Neutrophil (primary cell): ENCODE measurements around the gene ARNT2.

Source experiments
- H3K27ac ChIP-seq: fragments of 200-600 bp; sonication (generic); 2 replicates; pipeline ENCODE4 v1.5.1; 2016; ENCODE audit warnings: mild to moderate bottlenecking, moderate library complexity
- H3K27me3 ChIP-seq: fragments of 200-600 bp; sonication (generic); 2 replicates; pipeline ENCODE4 v1.6.0; 2016; ENCODE audit warnings: mild to moderate bottlenecking
- H3K36me3 ChIP-seq: fragments of 200-600 bp; sonication (generic); 2 replicates; pipeline ENCODE4 v1.5.1; 2017
- H3K4me1 ChIP-seq, 2 experiments: fragments of 200-600 bp in 1 of 2; sonication (generic) in 1 of 2; 1 replicate in 1 of 2; 2 replicates in 1 of 2; pipeline versions ENCODE4 v1.5.1 to v1.6.1; 2013 to 2016; ENCODE audit warnings: low read depth in 1 of 2, low read length in 1 of 2, mild to moderate bottlenecking in 1 of 2, moderate library complexity in 1 of 2; ENCODE audit not compliant: control insufficient read depth in 1 of 2, insufficient read depth in 1 of 2
- H3K4me3 ChIP-seq, 2 experiments: fragments of 200-600 bp in 1 of 2; sonication (generic) in 1 of 2; 1 replicate in 1 of 2; 2 replicates in 1 of 2; pipeline ENCODE4 v1.5.1; 2013 to 2016; ENCODE audit warnings: low read depth in 1 of 2, low read length in 1 of 2, mild to moderate bottlenecking in 1 of 2, moderate library complexity in 1 of 2
- H3K9me3 ChIP-seq: fragments of 200-600 bp; sonication (generic); 2 replicates; pipeline ENCODE4 v1.5.1; 2016
- TF ChIP-seq, protein P1 (sequence below): fragments of 200-600 bp; sonication (generic); IDR thresholded peaks from 2 replicates; pipeline ENCODE4 v1.5.1; 2016; ENCODE audit warnings: antibody characterized with exemption

The ARNT2 gene

DNA sequence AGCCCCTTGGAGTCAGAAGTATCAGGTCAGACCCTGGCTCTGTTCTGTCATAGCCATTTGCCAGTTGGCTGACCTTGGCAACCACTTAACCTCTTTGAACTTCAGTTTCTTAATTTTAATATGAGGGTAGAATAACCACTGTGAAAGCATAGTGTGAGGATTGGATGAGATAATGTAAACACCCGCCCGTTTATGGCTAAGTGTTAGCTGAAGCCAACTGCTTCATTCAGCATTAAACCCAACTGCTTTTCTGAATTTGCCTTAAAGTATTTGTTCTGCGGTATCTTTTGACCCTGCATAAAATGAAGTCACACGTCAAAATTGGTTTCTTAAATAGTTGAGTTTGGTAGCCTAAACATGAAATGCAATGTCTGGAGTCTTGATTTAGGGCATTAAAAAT is 169.4 kb downstream of the ARNT2 start:
- TF ChIP-seq, protein P1, sequence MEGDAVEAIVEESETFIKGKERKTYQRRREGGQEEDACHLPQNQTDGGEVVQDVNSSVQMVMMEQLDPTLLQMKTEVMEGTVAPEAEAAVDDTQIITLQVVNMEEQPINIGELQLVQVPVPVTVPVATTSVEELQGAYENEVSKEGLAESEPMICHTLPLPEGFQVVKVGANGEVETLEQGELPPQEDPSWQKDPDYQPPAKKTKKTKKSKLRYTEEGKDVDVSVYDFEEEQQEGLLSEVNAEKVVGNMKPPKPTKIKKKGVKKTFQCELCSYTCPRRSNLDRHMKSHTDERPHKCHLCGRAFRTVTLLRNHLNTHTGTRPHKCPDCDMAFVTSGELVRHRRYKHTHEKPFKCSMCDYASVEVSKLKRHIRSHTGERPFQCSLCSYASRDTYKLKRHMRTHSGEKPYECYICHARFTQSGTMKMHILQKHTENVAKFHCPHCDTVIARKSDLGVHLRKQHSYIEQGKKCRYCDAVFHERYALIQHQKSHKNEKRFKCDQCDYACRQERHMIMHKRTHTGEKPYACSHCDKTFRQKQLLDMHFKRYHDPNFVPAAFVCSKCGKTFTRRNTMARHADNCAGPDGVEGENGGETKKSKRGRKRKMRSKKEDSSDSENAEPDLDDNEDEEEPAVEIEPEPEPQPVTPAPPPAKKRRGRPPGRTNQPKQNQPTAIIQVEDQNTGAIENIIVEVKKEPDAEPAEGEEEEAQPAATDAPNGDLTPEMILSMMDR = no peak
- Histone ChIP-seq H3K9me3 (no peaks in the 10 kb centered on the region), H3K36me3 (no peaks in the 10 kb centered on the region), H3K27me3 (no peaks in the 10 kb centered on the region), H3K4me1 (no peaks in the 10 kb centered on the region), H3K27ac (no peak overlapping the region), H3K4me3 (no peak overlapping the region)

DNA sequence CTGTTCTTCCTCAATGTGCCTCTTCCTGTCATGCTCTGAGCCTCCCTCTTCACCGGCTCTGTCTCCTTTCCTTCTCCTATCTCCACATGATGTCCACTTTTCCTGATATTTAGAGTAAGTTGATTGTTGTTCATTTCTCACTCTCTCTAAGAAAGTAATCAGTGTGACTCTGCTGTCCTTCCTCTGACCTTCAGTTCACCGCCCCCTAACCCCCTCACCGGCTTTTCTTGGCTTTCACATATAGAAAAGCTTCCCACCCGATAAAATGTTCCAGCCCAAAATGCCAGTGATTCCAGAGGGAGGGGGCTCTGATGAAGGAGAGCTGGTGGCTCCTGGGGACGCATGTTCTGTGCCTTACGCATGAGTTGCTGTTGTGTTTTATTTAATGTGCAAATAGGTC is 170.4 kb downstream of the ARNT2 start:
- TF ChIP-seq, protein P1 = no peak
- Histone ChIP-seq H3K4me1 (no peaks in the 10 kb centered on the region), H3K27me3 (no peaks in the 10 kb centered on the region), H3K9me3 (no peaks in the 10 kb centered on the region), H3K27ac (no peak overlapping the region), H3K36me3 (no peaks in the 10 kb centered on the region), H3K4me3 (no peak overlapping the region)

DNA sequence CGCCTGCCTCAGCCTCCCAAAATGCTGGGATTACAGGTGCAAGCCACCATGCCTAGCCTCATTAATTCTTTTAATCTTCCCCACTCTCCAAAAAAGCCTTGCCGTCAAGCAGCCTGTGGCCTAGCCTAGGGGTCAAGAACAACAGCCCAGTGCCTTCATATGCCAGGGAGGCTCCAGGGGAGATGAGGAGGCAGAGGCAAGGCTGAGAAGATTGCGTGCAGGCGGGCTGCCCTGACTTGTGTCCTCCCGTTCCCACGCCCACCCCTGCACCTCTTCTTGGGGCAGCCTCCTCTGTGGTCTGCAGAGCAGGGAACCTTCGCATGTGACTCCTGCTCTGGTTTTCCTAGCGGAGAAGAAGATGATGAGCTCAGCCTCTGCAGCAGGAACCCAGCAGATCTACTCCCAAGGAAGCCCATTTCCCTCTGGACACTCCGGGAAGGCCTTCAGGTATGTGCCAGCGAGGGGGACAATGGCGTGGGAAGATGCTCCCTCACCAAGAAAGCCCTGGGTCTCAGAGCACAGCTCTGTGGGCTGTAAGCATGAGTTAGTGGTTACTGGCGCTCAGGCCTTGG is 172.4 kb downstream of the ARNT2 start:
- no peak overlapping the region for H3K4me3 ChIP-seq
- no peaks in the 10 kb centered on the region for H3K27me3 ChIP-seq
- no peaks in the 10 kb centered on the region for H3K9me3 ChIP-seq
- H3K36me3 ChIP-seq = no peaks in the 10 kb centered on the region
- no peaks in the 10 kb centered on the region for H3K4me1 ChIP-seq
- no peak overlapping the region for H3K27ac ChIP-seq
- TF ChIP-seq, protein P1 = no peak

DNA sequence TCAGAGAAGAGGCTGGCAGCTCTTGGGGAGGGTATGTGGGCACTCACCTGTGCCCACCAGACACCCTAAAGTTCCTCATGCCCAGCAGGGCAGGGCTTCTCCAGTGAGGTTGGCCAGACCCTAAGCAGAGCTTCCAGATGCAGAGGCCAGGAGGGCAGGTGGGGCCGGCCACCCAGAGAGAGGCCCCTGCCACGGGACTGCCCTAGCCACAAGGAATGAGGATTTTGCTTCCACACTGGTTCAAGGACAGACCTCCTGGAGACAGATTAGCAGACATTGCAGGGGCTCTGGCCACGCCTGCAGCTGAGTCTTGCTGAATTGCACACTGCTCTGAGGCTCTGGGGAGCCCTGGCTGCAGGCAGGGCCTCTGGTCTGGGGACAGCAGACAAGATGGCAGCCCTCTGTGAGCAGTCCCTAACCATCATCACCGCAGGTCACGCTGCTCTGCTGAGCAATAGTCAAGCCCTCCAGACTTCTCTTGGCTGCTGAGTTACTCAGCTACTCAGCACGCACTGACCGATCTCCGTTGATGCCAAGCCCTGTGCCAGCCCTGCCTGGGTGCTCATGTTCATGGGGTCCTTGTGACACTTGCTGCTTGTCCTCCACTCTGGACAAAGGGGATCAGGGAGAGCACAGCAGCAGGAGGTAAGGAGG is 173.5 kb downstream of the ARNT2 start:
- no peak overlapping the region for H3K27ac ChIP-seq
- TF ChIP-seq, protein P1 = no peak
- no peaks in the 10 kb centered on the region for H3K4me1 ChIP-seq
- no peaks in the 10 kb centered on the region for H3K9me3 ChIP-seq
- no peaks in the 10 kb centered on the region for H3K36me3 ChIP-seq
- H3K4me3 ChIP-seq = no peak overlapping the region
- no peaks in the 10 kb centered on the region for H3K27me3 ChIP-seq

DNA sequence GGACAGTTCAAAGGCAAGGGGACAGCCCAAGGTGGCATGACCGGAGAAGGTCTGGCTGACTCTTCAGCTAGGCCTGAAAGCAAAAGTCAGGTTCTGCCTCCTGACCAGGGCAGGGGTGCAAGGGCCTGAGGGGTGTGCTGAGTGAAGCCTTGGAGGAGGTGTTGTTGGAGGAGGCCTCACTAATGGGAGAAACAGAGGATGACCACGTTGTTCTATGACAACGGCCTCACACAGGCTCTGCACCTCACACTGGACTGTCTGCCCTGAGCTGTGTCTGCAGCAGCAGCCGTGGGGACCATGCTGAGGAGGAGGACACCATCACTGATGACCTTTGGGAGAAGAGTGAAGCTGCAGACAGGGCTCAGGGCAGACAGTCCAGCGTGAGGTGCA is 174.0 kb downstream of the ARNT2 start:
- H3K9me3 ChIP-seq = no peaks in the 10 kb centered on the region
- TF ChIP-seq, protein P1 = no peak
- H3K27ac ChIP-seq = no peak overlapping the region
- H3K4me3 ChIP-seq = no peak overlapping the region
- no peaks in the 10 kb centered on the region for H3K4me1 ChIP-seq
- H3K27me3 ChIP-seq = no peaks in the 10 kb centered on the region
- H3K36me3 ChIP-seq = no peaks in the 10 kb centered on the region
